SHP77 (cell line): Measurements from ENCODE around the gene AP1S1.
A peak's percentile ranks its signal among the peaks of the same experiment; 100 is the strongest.
"Not testable (repeated sequence)": the region's sequence is repeated elsewhere in the genome, so short reads cannot be mapped to it uniquely, and the experiment has no call there.

Source experiments
- DNase-seq, 2 experiments: peaks; one replicate each; lab custom pipeline; 2025; lab: John Stamatoyannopoulos, UW

AP1S1 gene

DNA sequence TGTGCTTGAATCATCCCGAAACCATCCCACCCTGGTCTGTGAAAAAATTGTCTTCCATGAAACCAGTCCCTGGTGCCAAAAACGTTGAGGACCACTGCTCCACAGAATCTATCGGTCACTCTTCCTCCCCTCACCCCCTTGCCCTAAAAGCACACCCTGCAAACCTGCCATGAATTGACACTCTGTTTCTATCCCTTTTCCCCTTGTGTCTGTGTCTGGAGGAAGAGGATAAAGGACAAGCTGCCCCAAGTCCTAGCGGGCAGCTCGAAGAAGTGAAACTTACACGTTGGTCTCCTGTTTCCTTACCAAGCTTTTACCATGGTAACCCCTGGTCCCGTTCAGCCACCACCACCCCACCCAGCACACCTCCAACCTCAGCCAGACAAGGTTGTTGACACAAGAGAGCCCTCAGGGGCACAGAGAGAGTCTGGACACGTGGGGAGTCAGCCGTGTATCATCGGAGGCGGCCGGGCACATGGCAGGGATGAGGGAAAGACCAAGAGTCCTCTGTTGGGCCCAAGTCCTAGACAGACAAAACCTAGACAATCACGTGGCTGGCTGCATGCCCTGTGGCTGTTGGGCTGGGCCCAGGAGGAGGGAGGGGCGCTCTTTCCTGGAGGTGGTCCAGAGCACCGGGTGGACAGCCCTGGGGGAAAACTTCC, 28.2 kb upstream of the AP1S1 start:
- peak in 1 of 2 experiments; percentile 42 for DNase-seq

DNA sequence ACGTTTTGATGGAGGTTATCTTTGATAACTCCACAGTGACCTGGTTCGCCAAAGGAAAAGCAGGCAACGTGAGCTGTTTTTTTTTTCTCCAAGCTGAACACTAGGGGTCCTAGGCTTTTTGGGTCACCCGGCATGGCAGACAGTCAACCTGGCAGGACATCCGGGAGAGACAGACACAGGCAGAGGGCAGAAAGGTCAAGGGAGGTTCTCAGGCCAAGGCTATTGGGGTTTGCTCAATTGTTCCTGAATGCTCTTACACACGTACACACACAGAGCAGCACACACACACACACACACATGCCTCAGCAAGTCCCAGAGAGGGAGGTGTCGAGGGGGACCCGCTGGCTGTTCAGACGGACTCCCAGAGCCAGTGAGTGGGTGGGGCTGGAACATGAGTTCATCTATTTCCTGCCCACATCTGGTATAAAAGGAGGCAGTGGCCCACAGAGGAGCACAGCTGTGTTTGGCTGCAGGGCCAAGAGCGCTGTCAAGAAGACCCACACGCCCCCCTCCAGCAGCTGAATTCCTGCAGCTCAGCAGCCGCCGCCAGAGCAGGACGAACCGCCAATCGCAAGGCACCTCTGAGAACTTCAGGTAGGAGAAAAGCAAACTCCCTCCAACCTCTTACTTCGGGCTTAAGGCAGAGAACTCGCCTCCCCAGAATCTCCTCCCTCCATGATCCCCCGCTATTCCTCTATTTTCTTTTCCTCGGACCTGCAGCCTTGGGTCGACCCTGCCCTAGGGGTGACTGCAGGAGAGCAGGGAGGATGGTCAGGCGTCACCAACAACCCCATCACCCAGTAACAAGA, 27.4 kb upstream of the AP1S1 start, which contains the start of gene SERPINE1:
Gene SERPINE1 (plus strand): TSS at position 454 of the 809 bp plus-strand sequence. CDS start 1,290 bp downstream, outside the sequence.
- peak; percentile 53 to 69 for DNase-seq

DNA sequence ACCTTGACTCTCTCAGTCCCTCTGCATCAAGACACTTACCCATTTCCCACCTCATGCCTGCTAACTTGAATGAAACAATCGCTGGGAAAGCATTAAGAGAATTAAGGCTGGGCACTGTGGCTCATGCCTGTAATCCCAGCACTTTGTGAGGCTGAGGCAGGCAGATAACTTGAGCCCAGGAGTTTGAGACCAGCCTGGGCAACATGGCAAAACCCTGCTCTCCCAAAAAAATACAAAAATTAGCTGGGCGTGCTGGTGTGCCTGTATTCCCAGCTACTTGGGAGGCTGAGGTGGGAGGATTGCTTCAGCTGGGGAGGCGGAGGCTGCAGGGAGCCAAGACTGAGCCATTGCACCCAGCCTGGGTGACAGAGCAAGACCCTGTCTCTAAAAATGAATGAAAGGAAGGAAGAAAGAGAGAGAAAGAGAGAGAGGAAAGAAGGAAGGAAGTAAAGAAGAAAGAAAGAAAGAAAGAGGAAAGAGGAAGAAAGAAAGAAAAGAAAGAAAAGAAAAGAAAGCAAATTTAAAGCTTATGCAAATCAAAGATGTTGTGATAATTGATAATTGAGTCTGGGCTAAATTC, 26.7 kb upstream of the AP1S1 start:
- no peak for DNase-seq

DNA sequence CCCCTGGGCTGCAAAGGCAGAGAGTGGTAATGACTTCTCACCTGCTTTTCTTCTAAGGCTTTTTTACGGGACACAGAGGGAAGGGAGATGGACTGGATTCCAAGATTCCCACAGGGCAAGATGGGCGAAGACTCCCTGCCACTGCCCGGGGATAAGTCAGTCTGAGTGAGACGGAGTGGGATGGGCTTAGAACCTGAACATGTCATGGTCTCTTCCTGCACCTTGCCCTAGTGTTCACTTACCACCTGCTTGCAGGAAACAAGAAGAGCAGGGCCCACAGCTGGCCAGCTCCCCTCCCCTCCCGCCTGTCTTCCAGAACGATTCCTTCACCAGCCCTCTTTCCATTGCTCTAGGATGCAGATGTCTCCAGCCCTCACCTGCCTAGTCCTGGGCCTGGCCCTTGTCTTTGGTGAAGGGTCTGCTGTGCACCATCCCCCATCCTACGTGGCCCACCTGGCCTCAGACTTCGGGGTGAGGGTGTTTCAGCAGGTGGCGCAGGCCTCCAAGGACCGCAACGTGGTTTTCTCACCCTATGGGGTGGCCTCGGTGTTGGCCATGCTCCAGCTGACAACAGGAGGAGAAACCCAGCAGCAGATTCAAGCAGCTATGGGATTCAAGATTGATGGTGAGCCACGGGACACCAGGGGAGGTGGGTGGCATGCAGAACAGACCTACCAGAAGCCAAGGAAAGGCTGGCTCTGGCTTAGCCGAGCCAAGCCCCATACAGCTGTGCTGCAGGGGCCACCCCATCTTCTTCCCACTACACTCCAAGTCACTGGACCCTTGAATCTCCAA, 26.0 kb upstream of the AP1S1 start:
- no peak for DNase-seq

DNA sequence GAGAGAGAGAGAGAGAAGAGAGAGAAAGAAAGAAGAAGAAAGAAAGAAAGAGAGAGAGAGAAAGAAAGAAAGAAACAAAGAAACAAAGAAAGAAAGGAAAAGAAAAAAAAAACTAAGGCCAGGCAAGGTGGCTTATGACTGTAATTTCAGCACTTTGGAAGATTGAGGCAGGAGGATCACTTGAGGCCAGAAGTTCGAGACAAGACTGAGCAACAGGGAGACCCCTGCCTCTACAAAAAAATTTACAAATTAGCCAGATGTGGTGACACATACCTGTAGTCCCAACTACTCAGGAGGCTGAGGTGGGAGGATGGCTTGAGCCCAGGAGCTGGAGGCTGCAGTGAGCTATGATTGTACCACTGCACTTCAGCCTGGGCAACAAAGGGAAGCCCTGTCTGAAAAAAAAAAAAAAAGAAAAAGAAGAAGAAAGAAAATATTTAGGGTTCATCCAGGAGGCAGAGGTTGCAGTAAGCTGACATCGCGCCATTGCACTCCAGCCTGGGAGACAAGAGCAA, 24.6 kb upstream of the AP1S1 start:
- no peak for DNase-seq

DNA sequence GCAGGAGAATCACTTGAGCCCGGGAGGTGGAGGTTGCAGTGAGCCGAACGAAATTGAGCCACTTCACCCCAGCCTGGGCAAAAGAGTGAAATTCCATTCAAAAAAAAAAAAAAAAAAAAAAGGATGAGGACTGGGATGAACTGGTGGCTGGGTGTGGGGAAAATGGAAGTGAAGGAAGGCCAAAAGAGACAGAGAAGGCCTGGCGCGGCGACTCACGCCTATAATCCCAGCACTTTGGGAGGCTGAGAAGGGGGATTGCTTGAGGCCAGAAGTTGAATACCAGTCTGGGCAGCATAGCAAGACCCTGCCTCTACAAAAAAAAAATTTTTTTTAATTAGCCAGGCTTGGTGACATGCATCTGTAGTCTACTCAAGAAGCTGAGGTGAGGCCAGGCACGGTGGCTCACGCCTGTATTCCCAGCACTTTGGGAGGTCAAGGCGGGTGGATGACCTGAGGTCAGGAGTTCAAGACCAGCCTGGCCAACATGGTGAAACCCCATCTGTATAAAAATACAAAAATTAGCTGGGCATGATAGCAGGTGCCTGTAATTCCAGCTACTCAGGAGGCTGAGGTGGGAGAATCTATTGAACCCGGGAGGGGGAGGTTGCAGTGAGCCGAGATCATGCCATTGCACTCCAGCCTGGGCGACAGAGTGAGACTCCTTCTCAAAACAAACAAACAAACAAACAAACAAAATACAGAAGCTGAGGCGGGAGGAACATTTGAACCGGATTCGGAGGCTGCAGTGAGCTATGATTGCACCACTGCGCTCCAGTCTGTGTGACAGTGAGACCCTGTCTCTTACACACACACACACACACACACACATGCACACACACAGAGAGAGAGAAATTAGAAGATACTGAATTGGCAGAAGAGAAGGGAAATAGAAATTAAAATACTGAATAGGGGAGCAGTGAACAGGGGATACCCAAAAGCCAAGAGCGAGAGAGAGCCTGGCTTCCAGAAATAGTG, 21.4 kb upstream of the AP1S1 start:
- not testable (repeated sequence) for DNase-seq

DNA sequence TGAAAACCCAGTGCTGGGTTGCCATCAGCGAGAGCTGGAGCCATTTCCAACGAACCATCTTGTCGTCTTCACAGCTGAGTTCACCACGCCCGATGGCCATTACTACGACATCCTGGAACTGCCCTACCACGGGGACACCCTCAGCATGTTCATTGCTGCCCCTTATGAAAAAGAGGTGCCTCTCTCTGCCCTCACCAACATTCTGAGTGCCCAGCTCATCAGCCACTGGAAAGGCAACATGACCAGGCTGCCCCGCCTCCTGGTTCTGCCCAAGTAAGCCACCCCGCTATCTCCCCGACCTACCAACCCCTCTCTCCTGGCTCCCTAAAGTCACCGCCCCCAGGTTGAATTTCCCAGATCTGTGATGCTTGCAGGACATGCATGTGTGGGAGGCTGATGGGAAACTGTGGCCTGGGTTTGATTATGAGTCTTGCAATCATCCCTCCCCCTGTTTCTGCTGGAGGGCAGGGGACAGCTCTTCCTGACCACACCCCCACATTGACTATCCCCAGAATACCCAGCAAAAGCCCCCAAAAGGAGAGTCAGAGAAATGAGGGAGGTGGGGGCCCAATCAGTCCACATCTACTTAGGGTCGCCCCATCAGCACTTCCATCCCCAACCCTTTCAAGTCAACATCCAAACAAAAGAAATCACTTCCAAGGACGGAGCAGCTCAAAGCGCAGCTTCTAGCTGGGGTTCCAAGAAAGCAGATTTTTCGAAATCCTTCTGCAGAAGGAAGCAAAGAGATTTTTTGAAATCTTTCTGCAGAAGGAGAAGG, 20.5 kb upstream of the AP1S1 start:
- no peak for DNase-seq

DNA sequence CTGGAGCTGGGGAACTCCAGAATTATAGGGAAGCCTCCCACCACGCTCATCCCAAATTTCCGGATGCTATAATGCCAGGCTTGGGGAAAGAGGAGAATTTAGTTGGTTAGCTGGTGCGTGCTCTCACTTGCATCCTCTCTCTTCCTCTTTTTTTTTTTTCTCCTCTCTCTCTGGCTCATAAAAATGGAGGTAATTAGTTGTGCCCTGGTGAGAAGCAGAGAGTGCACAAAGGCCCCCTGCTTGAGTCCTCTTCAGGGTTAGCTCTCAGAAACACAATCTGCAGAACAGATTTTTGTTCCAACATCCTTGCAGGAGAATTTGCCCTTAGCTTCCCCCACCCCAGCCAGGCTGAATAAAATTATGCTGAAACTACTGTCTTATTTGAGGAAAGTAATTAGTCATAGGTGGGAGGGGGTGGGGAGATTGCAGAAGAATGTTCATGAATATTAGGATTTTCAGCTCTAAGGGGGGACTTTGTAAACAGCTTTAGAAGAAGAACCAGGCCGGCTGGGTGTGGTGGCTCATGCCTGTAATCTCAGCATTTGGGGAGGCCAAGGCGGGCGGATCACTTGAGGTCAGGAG, 19.8 kb upstream of the AP1S1 start:
- no peak for DNase-seq

DNA sequence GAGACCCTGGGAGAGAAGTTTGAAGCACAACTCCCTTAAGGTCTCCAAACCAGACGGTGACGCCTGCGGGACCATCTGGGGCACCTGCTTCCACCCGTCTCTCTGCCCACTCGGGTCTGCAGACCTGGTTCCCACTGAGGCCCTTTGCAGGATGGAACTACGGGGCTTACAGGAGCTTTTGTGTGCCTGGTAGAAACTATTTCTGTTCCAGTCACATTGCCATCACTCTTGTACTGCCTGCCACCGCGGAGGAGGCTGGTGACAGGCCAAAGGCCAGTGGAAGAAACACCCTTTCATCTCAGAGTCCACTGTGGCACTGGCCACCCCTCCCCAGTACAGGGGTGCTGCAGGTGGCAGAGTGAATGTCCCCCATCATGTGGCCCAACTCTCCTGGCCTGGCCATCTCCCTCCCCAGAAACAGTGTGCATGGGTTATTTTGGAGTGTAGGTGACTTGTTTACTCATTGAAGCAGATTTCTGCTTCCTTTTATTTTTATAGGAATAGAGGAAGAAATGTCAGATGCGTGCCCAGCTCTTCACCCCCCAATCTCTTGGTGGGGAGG, 16.5 kb upstream of the AP1S1 start:
- DNase-seq = no peak

DNA sequence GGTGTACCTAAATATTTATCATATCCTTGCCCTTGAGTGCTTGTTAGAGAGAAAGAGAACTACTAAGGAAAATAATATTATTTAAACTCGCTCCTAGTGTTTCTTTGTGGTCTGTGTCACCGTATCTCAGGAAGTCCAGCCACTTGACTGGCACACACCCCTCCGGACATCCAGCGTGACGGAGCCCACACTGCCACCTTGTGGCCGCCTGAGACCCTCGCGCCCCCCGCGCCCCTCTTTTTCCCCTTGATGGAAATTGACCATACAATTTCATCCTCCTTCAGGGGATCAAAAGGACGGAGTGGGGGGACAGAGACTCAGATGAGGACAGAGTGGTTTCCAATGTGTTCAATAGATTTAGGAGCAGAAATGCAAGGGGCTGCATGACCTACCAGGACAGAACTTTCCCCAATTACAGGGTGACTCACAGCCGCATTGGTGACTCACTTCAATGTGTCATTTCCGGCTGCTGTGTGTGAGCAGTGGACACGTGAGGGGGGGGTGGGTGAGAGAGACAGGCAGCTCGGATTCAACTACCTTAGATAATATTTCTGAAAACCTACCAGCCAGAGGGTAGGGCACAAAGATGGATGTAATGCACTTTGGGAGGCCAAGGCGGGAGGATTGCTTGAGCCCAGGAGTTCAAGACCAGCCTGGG, 15.9 kb upstream of the AP1S1 start:
- peak; percentile 78 to 88 for DNase-seq

DNA sequence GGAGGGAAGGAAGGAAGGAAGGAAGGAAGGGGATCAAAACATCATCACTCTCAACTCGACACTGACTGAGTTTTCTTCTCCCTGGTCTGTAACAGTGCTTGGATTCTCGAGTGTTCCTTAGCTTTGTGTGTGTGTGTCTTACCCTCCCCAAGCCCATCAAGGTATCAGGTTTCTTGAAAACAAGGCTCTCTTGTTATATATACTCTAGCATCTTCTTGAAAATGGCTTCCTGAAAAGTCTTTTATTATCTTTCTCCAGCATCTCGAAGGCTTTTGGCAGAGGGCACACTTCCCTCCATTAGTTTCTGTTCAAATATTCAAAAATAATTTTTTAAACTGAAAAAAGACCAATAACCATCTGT, 14.0 kb upstream of the AP1S1 start:
- DNase-seq = no peak

DNA sequence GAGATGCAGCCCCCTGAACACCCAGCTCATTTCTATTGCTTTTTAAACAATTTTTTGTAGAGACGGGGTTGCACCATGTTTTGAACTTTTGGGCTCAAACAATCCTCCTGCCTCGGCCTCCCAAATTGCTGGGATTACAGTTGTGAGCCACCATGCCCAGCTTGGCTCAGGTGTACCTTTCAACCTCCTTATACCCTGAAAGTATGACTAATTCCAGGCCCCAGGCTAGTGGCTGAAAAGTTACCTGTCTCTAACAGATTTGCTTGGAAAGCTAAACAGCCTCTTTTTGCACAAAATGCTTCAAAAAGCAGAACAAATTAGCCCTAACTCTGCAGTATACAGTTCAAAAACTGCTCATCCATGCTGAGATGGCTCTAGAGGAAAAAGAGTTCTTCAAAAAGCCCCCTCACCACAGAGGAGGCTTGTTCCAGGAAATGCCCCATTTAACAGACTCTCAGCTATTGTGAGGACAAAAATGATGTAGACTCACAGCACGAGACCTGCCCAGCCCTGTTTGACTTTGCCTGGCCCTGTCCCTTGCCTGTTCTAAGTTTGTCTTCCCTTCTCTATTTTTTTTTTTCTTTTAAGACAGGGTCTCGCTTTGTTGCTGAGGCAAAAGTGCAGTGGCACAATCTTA, 13.4 kb upstream of the AP1S1 start:
- no peak for DNase-seq

DNA sequence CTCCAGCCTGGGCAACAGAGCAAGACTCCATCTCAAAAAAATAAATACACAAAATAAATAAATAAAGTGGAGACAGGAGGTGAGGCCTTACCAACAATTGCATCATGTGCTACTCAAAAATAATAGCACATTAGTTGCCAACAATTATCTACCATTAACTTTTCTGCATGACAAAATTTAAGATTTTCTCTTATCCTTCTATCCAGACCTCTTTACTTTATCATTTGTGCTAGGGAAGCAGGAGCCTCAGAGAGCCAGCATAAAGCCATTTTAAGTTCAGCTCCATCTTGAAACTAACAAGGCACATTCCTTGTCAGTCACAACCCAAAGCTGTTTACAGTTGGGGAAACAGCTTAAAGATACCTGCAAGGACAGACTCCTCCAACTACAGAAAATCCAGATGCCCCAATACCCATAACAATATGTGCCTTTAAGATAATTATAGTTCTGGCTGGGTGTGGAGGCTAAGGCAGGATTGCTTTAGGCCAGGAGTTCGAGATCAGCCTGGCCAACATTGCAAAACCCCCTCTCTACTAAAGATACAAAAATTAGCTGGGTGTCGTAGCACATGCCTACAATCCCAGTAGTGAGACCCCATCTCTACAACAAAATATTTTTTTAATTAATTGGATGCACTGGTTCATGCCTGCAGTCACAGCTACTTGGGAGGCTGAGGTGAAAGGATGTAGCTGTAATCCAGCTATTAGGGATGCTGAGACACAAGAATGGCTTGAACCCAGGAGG, 2.2 kb upstream of the AP1S1 start:
- no peak for DNase-seq

DNA sequence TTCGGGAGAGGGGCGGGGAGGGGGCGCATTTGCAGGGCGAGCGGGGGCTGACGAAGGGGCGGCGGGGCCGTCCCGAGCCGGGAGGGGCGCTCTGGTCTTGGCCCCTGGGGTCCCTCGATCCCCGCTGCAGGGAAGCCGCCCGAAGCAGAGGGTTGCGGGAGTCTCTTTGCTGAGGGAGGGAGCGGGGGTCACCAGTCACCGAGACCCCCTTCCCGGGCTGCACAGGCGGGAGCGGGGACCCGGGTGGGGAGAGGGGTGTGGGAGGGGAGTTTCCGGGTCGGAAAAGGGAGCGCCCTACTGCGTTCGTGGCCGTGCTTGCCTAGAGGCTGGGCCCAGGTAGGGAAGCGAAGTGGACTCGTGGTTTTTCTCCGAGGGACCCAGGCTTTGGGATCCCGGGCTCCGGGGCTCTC, 422 bp downstream of the AP1S1 start:
- no peak for DNase-seq

DNA sequence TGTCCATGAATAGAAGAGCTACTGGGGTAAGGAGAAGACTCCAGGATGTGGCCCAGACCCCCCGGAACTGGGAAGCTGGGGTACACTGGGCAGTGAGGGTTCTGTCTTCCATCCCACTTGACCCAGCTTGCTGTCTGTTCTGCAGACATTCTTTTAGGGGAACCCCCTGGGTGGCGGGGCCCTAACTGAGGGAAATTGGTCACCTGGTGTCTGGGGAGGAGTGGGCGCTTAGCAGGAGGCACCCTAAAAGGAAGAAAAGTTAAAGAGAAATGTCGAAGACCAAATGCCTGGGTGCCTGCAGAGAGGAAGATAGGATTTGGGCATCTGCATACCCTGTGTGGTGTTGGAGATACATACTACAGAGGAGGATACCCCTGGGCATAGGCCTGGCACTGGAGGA, 1.0 kb downstream of the AP1S1 start:
- no peak for DNase-seq

DNA sequence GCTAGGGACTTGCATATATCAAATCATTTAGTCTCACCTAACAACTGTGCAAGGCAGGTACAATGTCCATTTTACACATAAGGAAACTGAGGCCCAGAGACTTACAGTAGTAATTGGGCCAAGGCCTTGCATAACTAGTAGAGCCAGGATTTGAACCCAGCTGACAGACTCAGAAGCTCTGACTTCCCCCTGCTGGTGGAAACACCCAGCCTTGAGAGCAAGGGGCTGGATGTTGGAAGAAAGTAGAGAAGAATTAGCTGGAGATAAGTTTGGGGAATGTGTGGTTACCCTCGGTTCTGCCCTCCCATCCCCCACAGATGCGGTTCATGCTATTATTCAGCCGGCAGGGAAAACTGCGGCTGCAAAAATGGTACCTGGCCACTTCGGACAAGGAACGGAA, 2.0 kb downstream of the AP1S1 start:
- no peak for DNase-seq

DNA sequence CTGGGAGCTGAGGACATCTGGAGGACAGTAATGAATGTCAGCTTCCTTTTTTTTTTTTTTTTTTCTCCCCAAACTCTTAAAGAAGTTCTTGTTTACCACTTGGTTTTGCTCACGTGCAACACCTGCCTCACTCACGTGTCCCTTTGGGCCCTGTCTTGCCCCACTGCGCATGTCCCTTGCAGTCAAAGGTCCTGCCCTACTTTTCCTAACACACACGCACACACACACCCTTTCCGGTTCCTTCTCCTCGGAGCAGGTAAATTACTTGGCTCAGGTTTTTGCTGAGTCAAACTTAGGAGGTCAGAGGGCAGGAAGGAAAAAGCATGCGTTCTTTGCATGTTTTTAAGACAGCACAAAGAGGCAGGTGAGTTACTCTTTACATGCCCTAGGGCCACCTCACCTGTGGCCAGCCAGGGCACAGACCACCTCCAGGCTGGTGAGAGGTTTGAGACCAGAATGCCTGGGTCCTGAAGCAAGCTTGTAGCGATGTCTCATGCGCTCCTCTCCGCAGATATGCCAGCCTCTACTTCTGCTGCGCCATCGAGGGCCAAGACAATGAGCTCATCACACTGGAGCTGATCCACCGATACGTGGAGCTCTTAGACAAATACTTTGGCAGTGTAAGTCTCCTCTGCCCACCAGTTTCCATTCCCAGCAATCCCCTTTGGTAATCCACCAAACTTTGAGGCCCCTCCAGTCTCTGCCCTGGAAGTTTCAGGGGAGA, 2.8 kb downstream of the AP1S1 start:
- DNase-seq = no peak
